Suprapubic skin (tissue), 4 donors: ENCODE results near the gene KCNH8. TPM values are rescaled to one million over a fixed set of nuclear protein-coding genes. Genes with fewer than 3 reads are reported as not detected.

Experiments used
- DNase-seq, 2 donors: peaks; one replicate each; pipeline ENCODE4 v3.0.0-alpha.2; 2019; ENCODE audit warnings: low spot score in 2 of 2
- H3K27ac ChIP-seq: fragments of 200-600 bp; sonication (generic); one replicate; pipeline ENCODE4 v1.5.1; 2019
- H3K27me3 ChIP-seq: fragments of 200-600 bp; sonication (generic); one replicate; pipeline ENCODE4 v1.5.1; 2019
- H3K36me3 ChIP-seq: fragments of 200-600 bp; sonication (generic); one replicate; pipeline ENCODE4 v1.5.1; 2019
- H3K4me1 ChIP-seq: fragments of 200-600 bp; sonication (generic); one replicate; pipeline ENCODE4 v1.5.1; 2019
- H3K4me3 ChIP-seq: fragments of 200-600 bp; sonication (generic); one replicate; pipeline ENCODE4 v1.5.1; 2019; ENCODE audit warnings: mild to moderate bottlenecking
- H3K9me3 ChIP-seq: fragments of 200-600 bp; sonication (generic); one replicate; pipeline ENCODE4 v1.5.1; 2019
- EP300 ChIP-seq: sonication (generic); formaldehyde crosslinking; IDR thresholded peaks from one replicate; pipeline ENCODE4 v1.6.1; 2017; ENCODE audit warnings: antibody characterized with exemption
- POLR2A ChIP-seq, 2 donors: fragments of 450-650 bp; IDR thresholded peaks; one replicate each; pipeline ENCODE4 v1.6.1; 2017; ENCODE audit warnings: antibody characterized with exemption in 2 of 2, mild to moderate bottlenecking in 2 of 2, moderate library complexity in 2 of 2
- POLR2AphosphoS5 ChIP-seq, 3 donors: sonication (generic); formaldehyde crosslinking; IDR thresholded peaks; one replicate each; pipeline ENCODE4 v1.6.1; 2017; ENCODE audit warnings: antibody characterized with exemption in 3 of 3
- WGBS: methylation state at CpG from one replicate; pipeline ENCODE4 v1.1.5; 2018; 5-methylcytosine and 5-hydroxymethylcytosine counted together
- total RNA-seq, 4 donors: library from RNA; depleted of rRNA; stranded (reverse); fragments of >200 nt; gene quantifications; one replicate each; pipeline ENCODE4 v1.1.0, GENCODE V29; 2016
- TF ChIP-seq, protein P1 (sequence below), 2 donors: fragments of 200-600 bp in 1 of 2; fragments of 450-650 bp in 1 of 2; sonication (generic) in 1 of 2; IDR thresholded peaks; one replicate each; pipeline ENCODE4 v1.5.1; 2016 to 2019; ENCODE audit warnings: antibody characterized with exemption in 2 of 2, mild to moderate bottlenecking in 1 of 2, moderate library complexity in 1 of 2

Gene KCNH8
- total RNA-seq, 4 donors from 2014 or later = 0.40 to 1.6 (median 0.58) TPM

DNA sequence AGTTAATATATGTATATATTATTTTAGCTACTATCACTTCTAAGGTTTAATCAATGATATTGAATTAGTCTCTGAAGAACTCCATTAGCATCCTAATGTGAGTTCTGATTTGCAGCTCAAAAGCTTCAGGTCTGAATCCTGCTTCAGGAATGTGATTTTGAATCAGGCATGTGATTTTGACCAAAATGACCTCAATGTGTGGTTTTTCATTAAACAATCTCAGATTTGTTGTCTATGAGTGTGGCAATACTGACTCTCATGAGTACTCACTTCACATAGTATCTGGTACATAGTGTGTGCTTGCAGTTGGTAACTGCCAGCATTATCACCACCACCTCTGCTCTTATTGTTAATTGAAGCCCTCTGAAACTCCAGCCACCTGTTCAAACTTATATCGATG is 251.0 kb downstream of the KCNH8 start:
- Histone ChIP-seq H3K4me1 (no peaks in the 10 kb centered on the region), H3K4me3 (no peak overlapping the region), H3K9me3 (no peaks in the 10 kb centered on the region), H3K27ac (no peak overlapping the region), H3K36me3 (no peaks in the 10 kb centered on the region), H3K27me3 (no peaks in the 10 kb centered on the region)
- DNase-seq = no peak
- 90% methylated on average over 1 of the region's 1 CpG for WGBS
- TF ChIP-seq, protein P1, sequence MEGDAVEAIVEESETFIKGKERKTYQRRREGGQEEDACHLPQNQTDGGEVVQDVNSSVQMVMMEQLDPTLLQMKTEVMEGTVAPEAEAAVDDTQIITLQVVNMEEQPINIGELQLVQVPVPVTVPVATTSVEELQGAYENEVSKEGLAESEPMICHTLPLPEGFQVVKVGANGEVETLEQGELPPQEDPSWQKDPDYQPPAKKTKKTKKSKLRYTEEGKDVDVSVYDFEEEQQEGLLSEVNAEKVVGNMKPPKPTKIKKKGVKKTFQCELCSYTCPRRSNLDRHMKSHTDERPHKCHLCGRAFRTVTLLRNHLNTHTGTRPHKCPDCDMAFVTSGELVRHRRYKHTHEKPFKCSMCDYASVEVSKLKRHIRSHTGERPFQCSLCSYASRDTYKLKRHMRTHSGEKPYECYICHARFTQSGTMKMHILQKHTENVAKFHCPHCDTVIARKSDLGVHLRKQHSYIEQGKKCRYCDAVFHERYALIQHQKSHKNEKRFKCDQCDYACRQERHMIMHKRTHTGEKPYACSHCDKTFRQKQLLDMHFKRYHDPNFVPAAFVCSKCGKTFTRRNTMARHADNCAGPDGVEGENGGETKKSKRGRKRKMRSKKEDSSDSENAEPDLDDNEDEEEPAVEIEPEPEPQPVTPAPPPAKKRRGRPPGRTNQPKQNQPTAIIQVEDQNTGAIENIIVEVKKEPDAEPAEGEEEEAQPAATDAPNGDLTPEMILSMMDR (IDR thresholded peaks at IDR 0.05) = no peak
- TF ChIP-seq POLR2AphosphoS5 (IDR thresholded peaks at IDR 0.05) (no peak), EP300 (no peak)

DNA sequence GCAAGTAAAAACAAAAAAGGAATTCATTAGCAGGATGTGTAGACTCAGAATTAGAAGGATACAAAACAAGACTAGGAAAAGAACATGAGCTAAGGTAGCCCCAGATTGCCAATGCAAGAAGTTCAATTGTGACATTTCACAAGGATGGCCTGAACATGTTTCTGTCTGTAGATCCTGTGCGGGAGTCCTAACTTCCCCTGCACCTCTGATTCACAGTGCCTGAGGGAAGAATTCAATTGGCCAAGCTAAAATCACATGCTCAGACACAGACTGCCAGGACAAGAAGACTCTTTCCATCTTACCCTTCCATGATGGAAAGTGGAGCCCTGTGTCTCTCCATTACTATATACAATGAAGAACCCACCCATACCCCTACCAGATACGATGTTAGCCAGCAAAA is 251.5 kb downstream of the KCNH8 start:
- 62% methylated on average over 2 of the region's 2 CpGs for WGBS
- H3K36me3 ChIP-seq = no peaks in the 10 kb centered on the region
- no peak overlapping the region for H3K27ac ChIP-seq
- H3K27me3 ChIP-seq = no peaks in the 10 kb centered on the region
- no peak for DNase-seq
- TF ChIP-seq POLR2AphosphoS5 (IDR thresholded peaks at IDR 0.05) (no peak), EP300 (no peak), POLR2A (IDR thresholded peaks at IDR 0.05) (no peak)
- TF ChIP-seq, protein P1 (IDR thresholded peaks at IDR 0.05) = no peak
- no peak overlapping the region for H3K4me3 ChIP-seq
- no peaks in the 10 kb centered on the region for H3K4me1 ChIP-seq
- H3K9me3 ChIP-seq = no peaks in the 10 kb centered on the region

DNA sequence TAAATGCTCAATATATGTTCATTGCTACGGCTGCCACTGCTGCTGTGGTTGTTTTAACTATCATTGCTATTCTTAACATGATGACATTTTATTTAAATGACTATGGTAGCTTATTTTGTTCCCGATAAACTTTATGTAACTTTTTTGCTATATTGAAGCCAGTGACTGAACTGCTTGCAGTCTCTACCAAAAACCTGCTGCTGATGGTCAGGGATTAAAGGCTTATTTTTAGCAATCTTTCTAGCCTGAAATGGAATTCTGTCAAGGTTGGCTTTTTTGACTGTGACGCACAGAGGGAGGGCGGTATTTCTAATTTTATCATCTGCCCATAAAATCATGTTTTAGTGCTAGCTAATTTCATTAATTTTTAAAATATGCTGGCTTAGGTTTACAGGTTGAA is 271.8 kb downstream of the KCNH8 start:
- no peaks in the 10 kb centered on the region for H3K27me3 ChIP-seq
- no peaks in the 10 kb centered on the region for H3K9me3 ChIP-seq
- no peak overlapping the region for H3K4me3 ChIP-seq
- H3K4me1 ChIP-seq = no peaks in the 10 kb centered on the region
- TF ChIP-seq, protein P1 (IDR thresholded peaks at IDR 0.05) = no peak
- TF ChIP-seq EP300 (no peak), POLR2AphosphoS5 (IDR thresholded peaks at IDR 0.05) (no peak), POLR2A (IDR thresholded peaks at IDR 0.05) (no peak)
- 61% methylated on average over 4 of the region's 4 CpGs for WGBS
- H3K27ac ChIP-seq = no peak overlapping the region
- H3K36me3 ChIP-seq = no peaks in the 10 kb centered on the region
- no peak for DNase-seq

DNA sequence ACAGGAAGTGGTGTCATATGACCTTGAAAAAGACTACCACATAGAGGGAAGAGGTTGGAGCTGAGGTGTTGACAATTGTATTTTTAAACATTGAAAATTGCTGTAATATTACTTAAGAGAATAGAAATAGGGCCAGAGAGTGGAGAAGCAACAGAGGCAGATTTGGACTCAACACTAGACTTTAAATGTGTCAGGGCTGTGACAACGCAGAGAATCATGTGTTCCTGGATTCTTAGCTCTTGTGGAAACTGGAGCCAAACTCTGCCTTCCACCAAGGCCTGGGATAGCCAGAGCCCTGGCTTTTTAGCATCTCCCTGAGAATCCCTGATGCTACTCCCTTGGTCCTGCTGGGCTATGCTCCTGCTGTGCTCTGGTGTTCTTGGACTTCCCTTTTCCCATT is 277.5 kb downstream of the KCNH8 start:
- Histone ChIP-seq H3K27ac (no peak overlapping the region), H3K9me3 (no peaks in the 10 kb centered on the region), H3K27me3 (no peaks in the 10 kb centered on the region), H3K36me3 (no peaks in the 10 kb centered on the region), H3K4me3 (no peak overlapping the region), H3K4me1 (no peaks in the 10 kb centered on the region)
- DNase-seq = no peak
- TF ChIP-seq, protein P1 (IDR thresholded peaks at IDR 0.05) = no peak
- TF ChIP-seq EP300 (no peak), POLR2A (IDR thresholded peaks at IDR 0.05) (no peak), POLR2AphosphoS5 (IDR thresholded peaks at IDR 0.05) (no peak)
- WGBS = 81% methylated on average over 1 of the region's 1 CpG

DNA sequence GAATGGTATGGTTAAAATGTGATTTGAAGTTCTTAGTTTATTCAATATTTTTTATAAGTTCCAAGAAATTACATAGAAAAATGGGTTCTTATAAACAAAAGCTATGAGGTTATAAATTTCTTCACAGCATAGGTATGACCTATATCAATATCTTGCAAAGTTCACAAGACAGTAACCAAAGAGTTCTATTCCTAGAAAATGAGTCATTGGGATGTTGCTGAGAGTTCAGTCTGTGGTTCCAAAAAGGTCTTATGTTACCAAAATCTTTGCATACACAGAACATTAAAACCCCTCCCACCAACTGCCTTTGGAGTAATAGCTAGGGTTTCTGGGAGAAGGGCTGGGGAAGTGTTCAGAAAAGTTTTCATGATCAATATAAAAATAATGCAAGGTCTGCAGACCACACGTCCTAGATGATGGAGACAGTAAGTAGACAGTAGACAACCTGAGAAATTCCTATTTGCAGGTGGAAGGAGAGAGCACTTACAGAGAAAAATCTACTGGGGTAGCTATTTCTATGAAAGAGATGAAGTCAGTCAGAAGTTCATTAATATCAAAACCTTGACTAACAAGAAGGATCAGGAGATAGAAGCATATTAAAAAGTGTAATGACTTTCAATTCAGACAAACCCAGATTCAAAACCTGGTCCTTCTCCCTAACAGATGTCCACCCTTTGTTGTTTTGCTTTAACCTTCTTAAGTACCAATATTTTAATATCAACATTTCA is 279.3 kb downstream of the KCNH8 start:
- Histone ChIP-seq H3K27ac (no peak overlapping the region), H3K4me1 (no peaks in the 10 kb centered on the region), H3K27me3 (no peaks in the 10 kb centered on the region), H3K9me3 (peaks cover 4% of the 10 kb centered on the region), H3K4me3 (no peak overlapping the region), H3K36me3 (no peaks in the 10 kb centered on the region)
- 71% methylated on average over 1 of the region's 1 CpG for WGBS
- no peak for DNase-seq
- TF ChIP-seq, protein P1 (IDR thresholded peaks at IDR 0.05) = no peak
- TF ChIP-seq POLR2AphosphoS5 (IDR thresholded peaks at IDR 0.05) = no peak
- no peak for TF ChIP-seq EP300
- TF ChIP-seq POLR2A (IDR thresholded peaks at IDR 0.05) = no peak
